H9 (cell line): ENCODE results near the gene CAGE1. TPM values are rescaled to one million over a fixed set of nuclear protein-coding genes. Genes with fewer than 3 reads are reported as not detected.

Experiments
- DNase-seq: peaks from one replicate; pipeline ENCODE4 v3.0.0-alpha.2; 2017
- H2AFZ ChIP-seq: one replicate; pipeline ENCODE4 v1.6.1; 2013; ENCODE audit warnings: mild to moderate bottlenecking, low read length, control low read depth, moderate library complexity
- H2AK5ac ChIP-seq: 2 replicates; pipeline ENCODE4 v1.6.1; 2013; ENCODE audit warnings: low read length, control low read depth, mixed read lengths; ENCODE audit not compliant: insufficient read length
- H2BK120ac ChIP-seq: one replicate; pipeline ENCODE4 v1.6.1; 2013; ENCODE audit warnings: low read depth, mild to moderate bottlenecking, low read length, control low read depth, inconsistent platforms; ENCODE audit not compliant: poor library complexity, severe bottlenecking
- H2BK12ac ChIP-seq: 2 replicates; pipeline ENCODE4 v1.6.1; 2013; ENCODE audit warnings: low read length, control low read depth, mixed read lengths, low read depth; ENCODE audit not compliant: insufficient read length
- H2BK15ac ChIP-seq: 2 replicates; pipeline ENCODE4 v1.6.1; 2013; ENCODE audit warnings: low read depth, low read length, control low read depth
- H2BK20ac ChIP-seq: one replicate; pipeline ENCODE4 v1.6.1; 2013; ENCODE audit warnings: low read depth, mild to moderate bottlenecking, low read length, control low read depth, inconsistent platforms; ENCODE audit not compliant: poor library complexity, severe bottlenecking
- H2BK5ac ChIP-seq: 2 replicates; pipeline ENCODE4 v1.6.1; 2013; ENCODE audit warnings: low read length, control low read depth, mixed read lengths; ENCODE audit not compliant: insufficient read length
- H3K14ac ChIP-seq: 2 replicates; pipeline ENCODE4 v1.6.1; 2013; ENCODE audit warnings: low read length, control low read depth; ENCODE audit not compliant: insufficient read depth
- H3K18ac ChIP-seq: 2 replicates; pipeline ENCODE4 v1.6.1; 2013; ENCODE audit warnings: low read depth, mild to moderate bottlenecking, mixed read lengths, low read length, control low read depth; ENCODE audit not compliant: insufficient read length
- H3K23ac ChIP-seq: 2 replicates; pipeline ENCODE4 v1.6.1; 2013; ENCODE audit warnings: low read length, control low read depth, mixed read lengths, low read depth; ENCODE audit not compliant: insufficient read length
- H3K23me2 ChIP-seq: 2 replicates; pipeline ENCODE4 v1.6.1; 2013; ENCODE audit warnings: low read depth, mild to moderate bottlenecking, mixed read lengths, low read length, control low read depth; ENCODE audit not compliant: insufficient read length, poor library complexity, severe bottlenecking
- H3K27ac ChIP-seq: 2 replicates; pipeline ENCODE4 v1.5.1; 2013; ENCODE audit warnings: low read length, control low read depth, mixed read lengths, low read depth; ENCODE audit not compliant: insufficient read length
- H3K27me3 ChIP-seq: 2 replicates; pipeline ENCODE4 v1.6.1; 2013; ENCODE audit warnings: low read length, control low read depth, inconsistent platforms; ENCODE audit not compliant: insufficient read depth
- H3K4ac ChIP-seq: 2 replicates; pipeline ENCODE4 v1.6.1; 2013; ENCODE audit warnings: low read depth, mild to moderate bottlenecking, control low read depth, inconsistent platforms, low read length, moderate library complexity
- H3K4me1 ChIP-seq: 2 replicates; pipeline ENCODE4 v1.6.1; 2013; ENCODE audit warnings: low read length, control low read depth, inconsistent platforms; ENCODE audit not compliant: insufficient read depth
- H3K4me2 ChIP-seq: 2 replicates; pipeline ENCODE4 v1.6.1; 2013; ENCODE audit warnings: low read length, control low read depth, mixed read lengths; ENCODE audit not compliant: insufficient read length, insufficient read depth
- H3K56ac ChIP-seq: 2 replicates; pipeline ENCODE4 v1.6.1; 2013; ENCODE audit warnings: low read depth, mild to moderate bottlenecking, mixed read lengths, low read length, control low read depth; ENCODE audit not compliant: insufficient read length
- H3K79me1 ChIP-seq: 2 replicates; pipeline ENCODE4 v1.6.1; 2013; ENCODE audit warnings: low read depth, mild to moderate bottlenecking, moderate library complexity, low read length, control low read depth, inconsistent platforms; ENCODE audit not compliant: insufficient read depth, poor library complexity, severe bottlenecking
- H3K79me2 ChIP-seq: 2 replicates; pipeline ENCODE4 v1.6.1; 2013; ENCODE audit warnings: low read length, control low read depth, inconsistent platforms; ENCODE audit not compliant: insufficient read depth
- H3K9ac ChIP-seq: 2 replicates; pipeline ENCODE4 v1.6.1; 2013; ENCODE audit warnings: low read length, control low read depth, mixed read lengths; ENCODE audit not compliant: insufficient read length; ENCODE audit errors: extremely low read depth
- H3K9me3 ChIP-seq: one replicate; pipeline ENCODE4 v1.6.1; 2013; ENCODE audit warnings: low read depth, low read length, inconsistent platforms; ENCODE audit not compliant: control insufficient read depth
- H3T11ph ChIP-seq: one replicate; pipeline ENCODE4 v1.6.1; 2013; ENCODE audit warnings: mild to moderate bottlenecking, low read length, control low read depth, inconsistent platforms
- H4K20me1 ChIP-seq: one replicate; pipeline ENCODE4 v1.6.1; 2013; ENCODE audit not compliant: control insufficient read depth, insufficient read length, insufficient read depth
- H4K5ac ChIP-seq: 2 replicates; pipeline ENCODE4 v1.6.1; 2013; ENCODE audit warnings: low read depth, mild to moderate bottlenecking, mixed read lengths, low read length, control low read depth; ENCODE audit not compliant: insufficient read length
- H4K8ac ChIP-seq: replicated peaks from 2 replicates; pipeline ENCODE4 v1.6.1; 2013; ENCODE audit warnings: low read length, control low read depth, mixed read lengths, low read depth; ENCODE audit not compliant: insufficient read length
- H4K91ac ChIP-seq: 2 replicates; pipeline ENCODE4 v1.6.1; 2013; ENCODE audit warnings: low read depth, mild to moderate bottlenecking, moderate library complexity, mixed read lengths, low read length, control low read depth; ENCODE audit not compliant: insufficient read length
- H3K27ac Mint-ChIP-seq, 3 experiments: 2 replicates in 2 of 3; 3 replicates in 1 of 3; pipeline ENCODE4 v1.8.0; 2020 to 2021; ENCODE audit warnings: mixed read lengths in 3 of 3, mild to moderate bottlenecking in 1 of 3, moderate library complexity in 1 of 3
- H3K27me3 Mint-ChIP-seq: 2 replicates; pipeline ENCODE4 v1.8.0; 2021; ENCODE audit warnings: low read depth, mild to moderate bottlenecking, moderate library complexity, mixed read lengths
- H3K36me3 Mint-ChIP-seq, 3 experiments: 2 replicates in 2 of 3; 3 replicates in 1 of 3; pipeline ENCODE4 v1.8.0; 2020 to 2021; ENCODE audit warnings: low read depth in 3 of 3, mixed read lengths in 3 of 3; ENCODE audit not compliant: insufficient read depth in 1 of 3
- H3K4me1 Mint-ChIP-seq, 2 experiments: 2 replicates each; pipeline ENCODE4 v1.8.0; 2020; ENCODE audit warnings: mixed read lengths in 2 of 2
- H3K4me3 Mint-ChIP-seq, 2 experiments: 2 replicates in 1 of 2; 3 replicates in 1 of 2; pipeline ENCODE4 v1.8.0; 2020 to 2021; ENCODE audit warnings: mild to moderate bottlenecking in 2 of 2, mixed read lengths in 2 of 2, moderate library complexity in 1 of 2
- H3K9me3 Mint-ChIP-seq, 2 experiments: 2 replicates in 1 of 2; 3 replicates in 1 of 2; pipeline ENCODE4 v1.8.0; 2020; ENCODE audit warnings: mild to moderate bottlenecking in 2 of 2, mixed read lengths in 2 of 2, moderate library complexity in 1 of 2
- CTCF ChIP-seq: fragments of 200-600 bp; sonication (generic); conservative IDR thresholded peaks from 3 replicates; pipeline ENCODE4 v1.8.0; 2021; ENCODE audit warnings: antibody characterized with exemption, mild to moderate bottlenecking
- WGBS: extraction: QIAGEN DNeasy Blood & Tissue Kit; methylation state at CpG from one replicate; pipeline ENCODE4 v1.1.7; 2013; ENCODE audit warnings: missing lambda C conversion rate, low lambda C conversion rate, mixed read lengths; ENCODE audit not compliant: insufficient read length; ENCODE audit errors: extremely low coverage; 5-methylcytosine and 5-hydroxymethylcytosine counted together
- total RNA-seq: library from RNA; stranded (reverse); gene quantifications from 2 replicates; pipeline ENCODE4 v1.2.1, GENCODE V29; 2021

The CAGE1 gene
- total RNA-seq, 1 experiment from 2014 or later: 0.28 TPM

GRCh38 chr6:7433121-7433617 lies 43.6 kb upstream of the CAGE1 start:
- no peak overlapping the region for H3T11ph ChIP-seq
- Mint-ChIP-seq H3K9me3 (no peaks in the 10 kb centered on the region), H3K27ac (no peak overlapping the region), H3K27me3 (no peaks in the 10 kb centered on the region), H3K4me1 (peaks cover 10 to 20% of the 10 kb centered on the region in 2 experiments), H3K36me3 (no peaks in the 10 kb centered on the region), H3K4me3 (no peak overlapping the region)
- H4K5ac ChIP-seq: no peak overlapping the region
- no peak overlapping the region for H3K56ac ChIP-seq
- no peak overlapping the region for H3K23ac ChIP-seq
- H3K79me1 ChIP-seq: no peaks in the 10 kb centered on the region
- no peak for DNase-seq
- no peak overlapping the region for H2BK15ac ChIP-seq
- H3K14ac ChIP-seq: no peak overlapping the region
- no peak overlapping the region for H4K91ac ChIP-seq
- H2AFZ ChIP-seq: no peak overlapping the region
- H4K8ac ChIP-seq: no peak overlapping the region
- no peak overlapping the region for H3K18ac ChIP-seq
- WGBS: no CpG with 5 or more reads among the region's 5 CpGs
- no peak overlapping the region for H3K4me2 ChIP-seq
- H2AK5ac ChIP-seq: no peak overlapping the region
- H2BK20ac ChIP-seq: no peak overlapping the region
- H3K27me3 ChIP-seq: no peaks in the 10 kb centered on the region
- H2BK12ac ChIP-seq: no peak overlapping the region
- H4K20me1 ChIP-seq: no peaks in the 10 kb centered on the region
- no peak for TF ChIP-seq CTCF
- H3K4ac ChIP-seq: no peak overlapping the region
- no peaks in the 10 kb centered on the region for H3K9me3 ChIP-seq
- no peak overlapping the region for H2BK5ac ChIP-seq
- H3K23me2 ChIP-seq: no peaks in the 10 kb centered on the region
- no peak overlapping the region for H3K9ac ChIP-seq
- no peaks in the 10 kb centered on the region for H3K4me1 ChIP-seq
- H2BK120ac ChIP-seq: no peak overlapping the region
- H3K27ac ChIP-seq: no peak overlapping the region
- no peaks in the 10 kb centered on the region for H3K79me2 ChIP-seq
